Amniotic epithelial cell (primary cell): ENCODE results near the gene SGPP2.
"Not testable (repeated sequence)": the region's sequence is repeated elsewhere in the genome, so short reads cannot be mapped to it uniquely, and the experiment has no call there.

Experiments
- DNase-seq: peaks from one replicate; pipeline ENCODE4 v3.0.0-alpha.2; 2010; ENCODE audit warnings: low read depth

SGPP2 gene

GRCh38 chr2:222576171-222577081 lies 152.1 kb downstream of the SGPP2 start:
- no peak for DNase-seq

DNA sequence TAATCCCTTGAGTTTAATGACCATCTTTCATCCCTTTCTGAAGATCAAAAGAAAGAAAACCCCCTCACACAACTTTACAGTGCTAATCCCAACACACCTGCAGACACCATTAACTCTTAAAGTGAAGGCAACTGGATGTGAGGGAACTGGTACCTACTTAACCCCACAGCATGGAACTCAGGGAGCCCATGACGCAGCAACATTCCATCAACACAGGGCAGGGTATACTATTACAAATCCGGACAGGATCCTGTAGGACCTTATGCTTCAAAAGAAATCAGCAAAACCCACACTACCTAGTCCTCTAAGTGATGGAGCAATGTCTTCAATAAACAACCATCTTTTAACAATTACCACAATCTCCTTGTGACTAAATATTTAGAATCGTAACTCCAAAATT lies 153.0 kb downstream of the SGPP2 start:
- no peak for DNase-seq

DNA sequence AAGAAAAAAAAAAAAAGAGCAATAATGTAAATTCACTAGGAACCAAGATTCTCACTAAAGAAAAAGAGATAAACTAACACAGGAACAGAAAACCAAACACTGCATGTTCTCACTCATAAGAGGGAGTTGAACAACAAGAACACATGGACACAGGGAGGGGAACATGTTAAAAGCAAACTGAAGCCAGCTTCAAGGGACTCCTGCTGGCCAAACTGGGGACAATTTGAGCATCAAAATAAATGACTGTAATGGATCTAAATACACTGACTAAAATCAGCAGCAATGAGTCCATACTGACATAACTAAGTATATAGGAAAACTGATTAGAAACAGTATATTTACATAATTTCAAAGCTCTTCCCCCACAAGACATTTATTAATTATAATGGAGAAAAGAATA lies 158.6 kb downstream of the SGPP2 start:
- DNase-seq, result no peak

DNA sequence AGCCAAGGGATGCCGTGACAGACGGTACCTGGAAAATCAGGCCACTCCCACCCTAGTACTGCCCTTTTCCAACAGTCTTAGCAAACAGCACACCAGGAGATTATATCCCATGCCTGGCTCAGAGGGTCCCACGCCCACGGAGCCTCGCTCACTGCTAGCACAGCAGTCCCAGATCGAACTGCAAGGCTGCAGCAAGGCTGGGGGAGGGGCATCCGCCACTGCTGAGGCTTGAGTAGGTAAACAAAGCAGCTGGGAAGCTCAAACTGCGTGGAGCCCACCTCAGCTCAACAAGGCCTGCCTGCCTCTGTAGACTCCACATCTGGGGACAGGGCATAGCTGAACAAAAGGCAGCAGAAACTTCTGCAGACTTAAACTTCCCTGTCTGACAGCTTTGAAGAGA lies 160.2 kb downstream of the SGPP2 start:
- DNase-seq, result not testable (repeated sequence)

DNA sequence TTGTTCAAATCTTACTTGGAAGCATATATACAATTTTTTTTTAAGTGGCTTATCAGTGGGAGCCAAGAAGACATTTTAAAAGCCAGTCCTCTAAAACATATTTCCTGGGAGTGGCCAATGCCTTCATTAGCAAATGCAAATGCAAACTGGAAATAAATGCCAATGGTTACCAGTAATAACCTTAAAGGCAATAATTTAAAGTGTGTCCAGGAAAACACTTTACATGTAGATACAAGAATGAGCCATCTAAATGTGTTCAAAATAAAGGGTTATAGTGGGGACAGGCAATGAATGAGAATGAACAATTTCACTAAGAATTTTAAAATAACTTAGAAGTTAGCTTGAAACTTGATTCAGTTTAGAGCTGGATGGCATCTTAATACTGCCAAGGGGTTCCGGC lies 167.3 kb downstream of the SGPP2 start:
- DNase-seq, result no peak

- DNase-seq, result peak; percentile 14
Observed at GRCh38 chr2:222592176-222592575, 167.8 kb downstream of the SGPP2 start.

- peak; percentile 84 for DNase-seq
Observed at GRCh38 chr2:222594679-222595078, 170.3 kb downstream of the SGPP2 start.

GRCh38 chr2:222595581-222595980 lies 171.2 kb downstream of the SGPP2 start:
- DNase-seq, result no peak

DNA sequence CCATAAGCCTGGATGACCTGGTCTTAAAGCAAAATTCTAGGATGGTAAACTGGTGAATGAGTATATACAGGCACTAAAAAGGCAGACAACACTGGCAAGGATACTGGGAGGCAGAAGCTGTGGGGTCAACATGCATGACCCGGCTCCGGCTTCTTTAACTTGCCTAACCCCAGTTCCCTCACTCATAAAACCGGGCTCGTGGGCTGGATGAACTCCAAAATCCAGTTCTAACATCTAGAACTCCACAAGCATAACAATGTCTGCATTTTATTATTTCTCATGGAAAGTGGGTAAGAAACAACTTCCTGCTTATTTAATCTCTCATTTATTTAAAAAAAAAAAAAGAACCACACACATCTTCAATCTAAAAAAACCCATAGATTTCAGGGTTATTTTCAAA lies 174.3 kb downstream of the SGPP2 start:
- no peak for DNase-seq

DNA sequence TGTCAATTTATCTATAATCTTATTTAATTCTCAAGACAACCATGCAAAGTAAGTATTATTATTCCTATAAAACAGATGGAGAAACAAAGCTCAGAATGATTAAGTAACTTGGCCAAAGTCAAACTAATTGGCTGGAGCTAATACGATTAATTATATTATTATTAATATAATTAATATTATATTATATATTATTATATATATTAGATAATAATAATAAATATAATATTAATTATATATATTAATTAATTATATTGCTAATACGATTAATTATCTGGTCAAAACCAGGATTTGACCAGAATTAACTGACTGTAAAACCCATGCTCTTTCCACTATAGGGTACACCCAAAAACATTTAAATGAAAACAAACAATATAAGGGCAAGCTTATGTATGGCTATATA lies 179.2 kb downstream of the SGPP2 start:
- DNase-seq, result no peak

- no peak for DNase-seq
Observed at GRCh38 chr2:222604749-222605515, 180.6 kb downstream of the SGPP2 start.

DNA sequence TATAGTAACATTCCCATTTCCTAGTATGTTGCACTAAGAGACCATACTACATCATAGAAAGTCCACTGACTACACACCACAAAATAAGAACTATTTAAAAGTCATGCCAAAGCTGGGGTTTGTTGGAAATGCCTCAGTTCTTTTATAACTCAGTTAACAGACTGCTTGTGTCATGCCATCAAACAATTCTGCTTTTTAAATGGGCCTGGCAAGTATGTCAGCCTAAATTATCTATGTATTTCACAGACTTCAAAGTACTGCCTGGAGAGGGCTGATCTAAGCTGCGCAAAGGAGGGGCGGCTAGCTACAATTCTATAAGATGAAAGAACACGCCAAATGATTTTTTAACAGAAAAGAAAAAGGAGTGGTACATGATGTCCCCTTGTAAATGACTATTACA lies 182.0 kb downstream of the SGPP2 start:
- no peak for DNase-seq

GRCh38 chr2:222608081-222608480 lies 183.7 kb downstream of the SGPP2 start:
- DNase-seq, result peak; percentile 59

DNA sequence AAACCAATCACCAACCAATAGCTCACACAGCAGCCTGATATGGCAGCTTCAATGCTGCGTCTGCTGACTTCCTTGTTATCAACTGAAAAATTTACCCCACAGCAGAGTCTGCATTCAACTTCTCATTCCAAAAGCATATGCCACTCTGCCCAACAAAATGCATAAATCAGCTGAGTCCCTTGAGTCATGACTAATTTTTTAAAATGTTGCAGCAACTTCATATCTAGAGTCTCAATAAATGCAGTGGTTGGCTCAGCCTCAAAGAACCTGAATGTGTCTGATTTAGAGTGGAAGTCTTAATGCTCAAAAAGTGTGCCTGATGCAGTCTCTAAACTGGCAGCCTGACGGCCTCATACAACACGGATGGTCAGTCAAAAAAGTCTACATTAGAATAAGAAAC lies 185.0 kb downstream of the SGPP2 start:
- peak; percentile 78 for DNase-seq
